Retinal pigment epithelial cell (primary cell): ENCODE data around the gene ERVK3-1.

ENCODE experiments used
- DNase-seq: peaks from one replicate; pipeline ENCODE4 v3.0.0-alpha.2; 2010; ENCODE audit warnings: low read depth
- H3K4me3 ChIP-seq: 2 replicates; pipeline ENCODE4 v1.5.1; 2011; ENCODE audit warnings: mild to moderate bottlenecking, low read length, control low read depth, moderate library complexity
- CTCF ChIP-seq: conservative IDR thresholded peaks from 2 replicates; pipeline ENCODE4 v1.5.1; 2011; ENCODE audit warnings: low read depth, low read length, control low read depth, inconsistent platforms

The ERVK3-1 gene

DNA sequence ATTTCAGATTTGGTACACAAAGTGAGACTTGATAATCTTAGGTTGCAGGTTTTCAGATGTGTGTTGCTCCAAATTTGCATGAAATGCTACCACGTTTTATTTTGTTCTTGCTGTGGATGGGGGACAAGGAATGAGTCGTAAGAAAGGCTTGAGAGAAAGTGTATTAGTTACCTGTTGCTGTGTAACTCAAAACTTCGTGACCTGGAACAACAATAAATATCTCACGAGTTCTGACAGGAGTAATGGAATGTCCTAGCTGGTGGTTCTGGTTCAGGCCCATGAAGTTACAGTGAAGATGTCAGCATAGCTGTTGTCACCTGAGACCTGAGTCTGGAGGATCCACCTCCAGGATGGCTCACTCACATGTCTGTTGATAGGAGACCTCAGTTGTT is 25.3 kb upstream of the ERVK3-1 start:
- no peak for DNase-seq
- peak overlapping the region; percentile 91 for H3K4me3 ChIP-seq
- TF ChIP-seq CTCF = no peak

GRCh38 chr19:58284199-58284598 is 21.0 kb upstream of the ERVK3-1 start:
- TF ChIP-seq CTCF = no peak
- no peak overlapping the region for H3K4me3 ChIP-seq
- no peak for DNase-seq

DNA sequence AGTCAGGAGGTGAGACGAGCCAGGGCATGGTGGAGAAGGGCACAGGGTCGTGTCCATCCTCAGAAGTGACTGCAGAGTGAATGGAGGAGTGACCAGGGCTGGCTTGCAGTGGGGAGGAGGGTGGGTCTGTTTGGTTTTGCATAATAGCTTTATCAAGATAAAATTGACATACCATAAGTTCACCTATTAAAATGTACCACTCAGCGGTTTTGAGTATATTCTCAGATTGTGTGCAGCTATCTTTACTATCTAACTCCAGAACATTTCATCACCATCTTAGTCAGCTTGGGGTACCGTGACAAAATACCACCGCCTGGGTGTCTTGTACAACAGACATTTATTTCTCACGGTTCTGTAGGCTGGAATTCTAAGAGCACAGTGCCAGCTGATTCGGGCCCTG is 13.2 kb upstream of the ERVK3-1 start:
- TF ChIP-seq CTCF = no peak
- DNase-seq = no peak
- H3K4me3 ChIP-seq = no peak overlapping the region

GRCh38 chr19:58294743-58295374 is 10.3 kb upstream of the ERVK3-1 start:
- no peak for TF ChIP-seq CTCF
- no peak for DNase-seq
- no peak overlapping the region for H3K4me3 ChIP-seq

DNA sequence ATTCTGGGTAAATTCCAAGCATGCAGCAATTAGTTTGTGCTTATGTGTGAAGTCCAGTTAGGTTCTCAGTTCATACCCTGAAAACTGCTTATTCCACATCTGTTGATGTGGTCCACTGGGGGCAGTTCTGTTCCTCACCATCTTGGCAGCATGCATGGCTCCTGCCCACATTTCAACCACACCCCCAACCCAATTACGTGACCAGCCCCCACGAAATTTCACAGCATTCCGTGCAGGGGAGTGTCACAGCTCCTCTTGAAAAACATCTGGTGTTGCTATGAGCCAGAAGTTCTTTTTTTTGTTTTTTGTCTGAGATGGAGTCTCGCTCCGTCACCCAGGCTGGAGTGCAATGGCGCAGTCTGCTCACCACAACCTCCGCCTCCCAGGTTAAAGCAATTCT is 9.1 kb upstream of the ERVK3-1 start:
- TF ChIP-seq CTCF = no peak
- no peak overlapping the region for H3K4me3 ChIP-seq
- no peak for DNase-seq

DNA sequence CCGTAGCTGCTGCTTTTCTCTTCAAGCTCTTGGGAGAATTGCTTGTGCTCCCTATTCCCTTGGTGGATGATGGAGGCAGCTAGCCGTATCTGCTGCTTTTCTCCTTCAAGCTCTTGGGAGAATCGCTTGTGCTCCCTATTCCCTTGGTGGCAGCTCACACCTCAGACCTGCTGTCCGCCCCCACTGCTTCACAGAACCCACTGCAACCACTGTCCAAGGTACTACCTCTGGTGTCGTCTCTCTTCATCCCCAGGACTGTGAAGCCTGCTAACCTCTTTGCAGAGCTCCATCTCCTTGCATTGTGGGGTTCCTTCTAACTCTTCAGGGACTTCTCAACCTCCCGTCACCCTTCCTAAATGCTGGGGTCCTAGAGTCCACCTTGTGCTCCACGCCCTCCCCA is 4.6 kb upstream of the ERVK3-1 start:
- H3K4me3 ChIP-seq = no peak overlapping the region
- no peak for DNase-seq
- TF ChIP-seq CTCF = no peak

DNA sequence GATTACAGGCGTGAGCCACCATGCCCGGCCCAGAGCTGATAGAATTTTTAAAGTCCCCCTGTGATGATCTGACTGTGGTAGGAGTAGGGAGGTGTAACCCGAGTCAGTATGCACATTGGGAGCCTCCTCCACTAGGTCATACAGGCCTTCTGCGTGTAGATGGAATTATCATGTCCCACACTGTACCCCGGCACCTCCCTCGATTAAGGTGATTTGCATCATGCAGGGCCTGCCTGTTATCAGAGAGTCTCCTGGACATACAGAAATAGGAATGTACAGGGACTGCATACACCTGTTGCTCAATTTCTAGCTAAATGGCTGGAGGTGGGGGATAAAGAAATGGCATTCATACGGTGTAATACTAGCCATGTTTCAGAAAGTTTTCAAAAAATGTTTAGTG is 922 bp upstream of the ERVK3-1 start:
- no peak for TF ChIP-seq CTCF
- peak overlapping the region; percentile 95 for H3K4me3 ChIP-seq
- no peak for DNase-seq
